Measurements from ENCODE around the gene CCNL2. TPM values are rescaled to one million over a fixed set of nuclear protein-coding genes. Genes with fewer than 3 reads are reported as not detected.

CCNL2 gene
- total and polyA plus RNA-seq, 4 donors: 46.4 to 170 (median 104) TPM

DNA sequence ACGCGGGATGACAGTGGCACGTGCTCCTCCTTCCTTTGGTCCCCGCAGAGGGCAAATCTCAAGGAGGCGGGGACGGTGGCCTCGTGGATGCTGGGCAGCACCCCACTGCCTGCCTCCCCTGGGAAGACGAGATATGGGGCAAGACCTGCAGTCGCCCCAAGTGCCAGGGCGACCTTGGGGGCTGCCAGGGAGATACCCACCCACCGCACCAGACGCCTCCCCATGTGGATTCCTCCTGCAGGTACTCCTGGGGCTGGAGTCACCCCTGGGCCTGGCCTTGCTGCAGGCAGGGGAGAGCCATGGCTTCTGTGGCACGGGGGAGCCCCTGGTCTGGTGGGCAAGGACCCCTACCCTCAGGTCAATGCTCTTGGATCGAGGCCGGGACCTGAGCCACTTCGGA, 18.3 kb downstream of the CCNL2 start:
- Histone ChIP-seq H3K9me3 (ENCODE audit: control insufficient read depth in 4 of 4, low read length in 3 of 4) (no peaks in the 10 kb centered on the region), H3K4me3 (ENCODE audit: low read depth in 1 of 3, low read length in 3 of 3) (no peak overlapping the region), H3K36me3 (ENCODE audit: control insufficient read depth in 4 of 4, insufficient read depth in 3 of 4, low read depth in 1 of 4, low read length in 3 of 4) (peaks cover under 1 to 5% (median 3%) of the 10 kb centered on the region in 4 donors), H3K27me3 (ENCODE audit: control insufficient read depth in 4 of 4, insufficient read depth in 4 of 4, low read length in 3 of 4) (no peaks in the 10 kb centered on the region), H3K9ac (ENCODE audit: low read depth in 1 of 2, low read length in 2 of 2) (no peak overlapping the region), H3K27ac (ENCODE audit: low read depth in 1 of 2, low read length in 2 of 2) (no peak overlapping the region), H3K4me1 (ENCODE audit: control insufficient read depth in 4 of 4, insufficient read depth in 4 of 4, low read length in 3 of 4) (peaks cover 0 to 21% (median 11%) of the 10 kb centered on the region in 4 donors)
- DNase-seq (ENCODE audit: low spot score): no peak
- 95% methylated on average over 16 of the region's 16 CpGs for WGBS
- TF ChIP-seq, protein P1, sequence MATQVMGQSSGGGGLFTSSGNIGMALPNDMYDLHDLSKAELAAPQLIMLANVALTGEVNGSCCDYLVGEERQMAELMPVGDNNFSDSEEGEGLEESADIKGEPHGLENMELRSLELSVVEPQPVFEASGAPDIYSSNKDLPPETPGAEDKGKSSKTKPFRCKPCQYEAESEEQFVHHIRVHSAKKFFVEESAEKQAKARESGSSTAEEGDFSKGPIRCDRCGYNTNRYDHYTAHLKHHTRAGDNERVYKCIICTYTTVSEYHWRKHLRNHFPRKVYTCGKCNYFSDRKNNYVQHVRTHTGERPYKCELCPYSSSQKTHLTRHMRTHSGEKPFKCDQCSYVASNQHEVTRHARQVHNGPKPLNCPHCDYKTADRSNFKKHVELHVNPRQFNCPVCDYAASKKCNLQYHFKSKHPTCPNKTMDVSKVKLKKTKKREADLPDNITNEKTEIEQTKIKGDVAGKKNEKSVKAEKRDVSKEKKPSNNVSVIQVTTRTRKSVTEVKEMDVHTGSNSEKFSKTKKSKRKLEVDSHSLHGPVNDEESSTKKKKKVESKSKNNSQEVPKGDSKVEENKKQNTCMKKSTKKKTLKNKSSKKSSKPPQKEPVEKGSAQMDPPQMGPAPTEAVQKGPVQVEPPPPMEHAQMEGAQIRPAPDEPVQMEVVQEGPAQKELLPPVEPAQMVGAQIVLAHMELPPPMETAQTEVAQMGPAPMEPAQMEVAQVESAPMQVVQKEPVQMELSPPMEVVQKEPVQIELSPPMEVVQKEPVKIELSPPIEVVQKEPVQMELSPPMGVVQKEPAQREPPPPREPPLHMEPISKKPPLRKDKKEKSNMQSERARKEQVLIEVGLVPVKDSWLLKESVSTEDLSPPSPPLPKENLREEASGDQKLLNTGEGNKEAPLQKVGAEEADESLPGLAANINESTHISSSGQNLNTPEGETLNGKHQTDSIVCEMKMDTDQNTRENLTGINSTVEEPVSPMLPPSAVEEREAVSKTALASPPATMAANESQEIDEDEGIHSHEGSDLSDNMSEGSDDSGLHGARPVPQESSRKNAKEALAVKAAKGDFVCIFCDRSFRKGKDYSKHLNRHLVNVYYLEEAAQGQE (IDR thresholded peaks at IDR 0.05): no peak
- TF ChIP-seq, protein P2, sequence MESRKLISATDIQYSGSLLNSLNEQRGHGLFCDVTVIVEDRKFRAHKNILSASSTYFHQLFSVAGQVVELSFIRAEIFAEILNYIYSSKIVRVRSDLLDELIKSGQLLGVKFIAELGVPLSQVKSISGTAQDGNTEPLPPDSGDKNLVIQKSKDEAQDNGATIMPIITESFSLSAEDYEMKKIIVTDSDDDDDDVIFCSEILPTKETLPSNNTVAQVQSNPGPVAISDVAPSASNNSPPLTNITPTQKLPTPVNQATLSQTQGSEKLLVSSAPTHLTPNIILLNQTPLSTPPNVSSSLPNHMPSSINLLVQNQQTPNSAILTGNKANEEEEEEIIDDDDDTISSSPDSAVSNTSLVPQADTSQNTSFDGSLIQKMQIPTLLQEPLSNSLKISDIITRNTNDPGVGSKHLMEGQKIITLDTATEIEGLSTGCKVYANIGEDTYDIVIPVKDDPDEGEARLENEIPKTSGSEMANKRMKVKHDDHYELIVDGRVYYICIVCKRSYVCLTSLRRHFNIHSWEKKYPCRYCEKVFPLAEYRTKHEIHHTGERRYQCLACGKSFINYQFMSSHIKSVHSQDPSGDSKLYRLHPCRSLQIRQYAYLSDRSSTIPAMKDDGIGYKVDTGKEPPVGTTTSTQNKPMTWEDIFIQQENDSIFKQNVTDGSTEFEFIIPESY (IDR thresholded peaks at IDR 0.05): no peak
- TF ChIP-seq SP1 (IDR thresholded peaks at IDR 0.05) (no peak), HNF4G (IDR thresholded peaks at IDR 0.05) (no peak), HNF4A (conservative IDR thresholded peaks at IDR 0.05) (no peak), EGR1 (IDR thresholded peaks at IDR 0.05; ENCODE audit: low read depth in 2 of 2) (no peak), RAD21 (IDR thresholded peaks at IDR 0.05) (no peak), FOXA1 (IDR thresholded peaks at IDR 0.05) (no peak), TAF1 (conservative IDR thresholded peaks at IDR 0.05) (no peak), YY1 (IDR thresholded peaks at IDR 0.05) (no peak), FOXA2 (IDR thresholded peaks at IDR 0.05) (no peak), NR2F2 (IDR thresholded peaks at IDR 0.05) (no peak)
- TF ChIP-seq, protein P3, sequence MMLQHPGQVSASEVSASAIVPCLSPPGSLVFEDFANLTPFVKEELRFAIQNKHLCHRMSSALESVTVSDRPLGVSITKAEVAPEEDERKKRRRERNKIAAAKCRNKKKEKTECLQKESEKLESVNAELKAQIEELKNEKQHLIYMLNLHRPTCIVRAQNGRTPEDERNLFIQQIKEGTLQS (IDR thresholded peaks at IDR 0.05): no peak
- TF ChIP-seq, protein P4, sequence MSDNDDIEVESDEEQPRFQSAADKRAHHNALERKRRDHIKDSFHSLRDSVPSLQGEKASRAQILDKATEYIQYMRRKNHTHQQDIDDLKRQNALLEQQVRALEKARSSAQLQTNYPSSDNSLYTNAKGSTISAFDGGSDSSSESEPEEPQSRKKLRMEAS (IDR thresholded peaks at IDR 0.05): no peak

DNA sequence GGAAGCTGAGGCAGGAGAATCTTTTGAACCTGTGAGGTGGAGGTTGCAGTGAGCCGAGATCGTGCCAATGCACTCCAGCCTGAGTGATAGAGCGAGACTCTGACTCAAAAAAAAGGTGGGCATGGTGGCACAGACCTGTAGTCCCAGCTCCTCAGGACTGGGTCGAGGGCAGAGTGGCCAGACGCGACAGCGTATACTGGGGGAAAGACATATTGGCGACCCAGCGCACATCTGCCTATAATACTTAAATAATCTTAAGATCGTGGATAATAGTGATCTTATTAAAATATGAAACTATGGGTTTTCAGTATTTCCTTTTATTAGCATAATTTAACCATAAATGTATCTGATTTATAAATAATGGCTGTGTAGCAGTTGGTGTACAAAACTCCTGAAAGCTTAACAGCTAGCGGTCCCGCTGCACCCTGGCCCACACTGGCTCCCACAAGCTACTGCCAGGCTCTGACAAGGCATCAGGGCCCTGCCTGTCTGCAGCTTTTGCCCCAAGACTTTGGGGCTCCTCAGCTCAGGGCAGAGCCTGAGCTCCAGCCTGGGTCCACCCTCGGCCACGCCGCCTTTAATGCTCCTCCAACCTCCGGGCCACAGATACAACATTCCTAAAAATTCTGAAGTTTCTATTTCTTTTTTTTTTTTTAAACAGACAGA, 21.5 kb downstream of the CCNL2 start:
- H3K9ac ChIP-seq (ENCODE audit: low read depth in 1 of 2, low read length in 2 of 2): no peak overlapping the region
- H3K4me1 ChIP-seq (ENCODE audit: control insufficient read depth in 4 of 4, insufficient read depth in 4 of 4, low read length in 3 of 4): peaks cover 7 to 25% (median 20%) of the 10 kb centered on the region in 4 donors
- TF ChIP-seq, protein P1 (IDR thresholded peaks at IDR 0.05): no peak
- TF ChIP-seq TAF1 (conservative IDR thresholded peaks at IDR 0.05): no peak
- TF ChIP-seq YY1 (IDR thresholded peaks at IDR 0.05): no peak
- TF ChIP-seq RAD21 (IDR thresholded peaks at IDR 0.05): no peak
- no peak for TF ChIP-seq HNF4A (conservative IDR thresholded peaks at IDR 0.05)
- TF ChIP-seq, protein P3 (IDR thresholded peaks at IDR 0.05): no peak
- no peak for TF ChIP-seq SP1 (IDR thresholded peaks at IDR 0.05)
- TF ChIP-seq, protein P2 (IDR thresholded peaks at IDR 0.05): no peak
- H3K27me3 ChIP-seq (ENCODE audit: control insufficient read depth in 4 of 4, insufficient read depth in 4 of 4, low read length in 3 of 4): no peaks in the 10 kb centered on the region
- 98% methylated on average over 16 of the region's 16 CpGs for WGBS
- no peaks in the 10 kb centered on the region for H3K9me3 ChIP-seq (ENCODE audit: control insufficient read depth in 4 of 4, low read length in 3 of 4)
- no peak overlapping the region for H3K27ac ChIP-seq (ENCODE audit: low read depth in 1 of 2, low read length in 2 of 2)
- DNase-seq (ENCODE audit: low spot score): no peak
- H3K4me3 ChIP-seq (ENCODE audit: low read depth in 1 of 3, low read length in 3 of 3): no peak overlapping the region
- peaks cover 0 to 5% (median 2%) of the 10 kb centered on the region in 4 donors for H3K36me3 ChIP-seq (ENCODE audit: control insufficient read depth in 4 of 4, insufficient read depth in 3 of 4, low read depth in 1 of 4, low read length in 3 of 4)
